Skeletal muscle satellite cell (primary cell): ENCODE data around the gene MRGPRX2. TPM values are rescaled to one million over a fixed set of nuclear protein-coding genes. Genes with fewer than 3 reads are reported as not detected.
A peak's percentile ranks its signal among the peaks of the same experiment; 100 is the strongest.

ENCODE experiments used
- H3K27me3 ChIP-seq: 2 replicates; pipeline ENCODE4 v1.7.0; 2013; ENCODE audit warnings: low read length; ENCODE audit not compliant: control insufficient read depth, insufficient read depth
- H3K36me3 ChIP-seq: 2 replicates; pipeline ENCODE4 v1.7.0; 2013; ENCODE audit warnings: mild to moderate bottlenecking, control low read depth, low read length; ENCODE audit not compliant: insufficient read depth
- H3K4me1 ChIP-seq: 2 replicates; pipeline ENCODE4 v1.7.0; 2013; ENCODE audit warnings: low read length; ENCODE audit not compliant: control insufficient read depth, insufficient read depth
- H3K4me2 ChIP-seq: 2 replicates; pipeline ENCODE4 v1.7.0; 2013; ENCODE audit warnings: mild to moderate bottlenecking, low read length
- H3K4me3 ChIP-seq: 2 replicates; pipeline ENCODE4 v1.7.0; 2013; ENCODE audit warnings: low read length
- H3K9ac ChIP-seq: 2 replicates; pipeline ENCODE4 v1.7.0; 2013; ENCODE audit warnings: mild to moderate bottlenecking, low read depth, low read length, moderate library complexity
- H3K9me3 ChIP-seq: replicated peaks from 2 replicates; pipeline ENCODE4 v1.7.0; 2013; ENCODE audit warnings: mild to moderate bottlenecking, control low read depth, low read length
- total RNA-seq: library from RNA; depleted of rRNA; stranded (reverse); fragments of >200 nt; gene quantifications from 2 replicates; pipeline ENCODE4 v1.2.3, GENCODE V29; 2012; rRNA removed

MRGPRX2 gene
- not detected in 2 replicates for total RNA-seq

DNA sequence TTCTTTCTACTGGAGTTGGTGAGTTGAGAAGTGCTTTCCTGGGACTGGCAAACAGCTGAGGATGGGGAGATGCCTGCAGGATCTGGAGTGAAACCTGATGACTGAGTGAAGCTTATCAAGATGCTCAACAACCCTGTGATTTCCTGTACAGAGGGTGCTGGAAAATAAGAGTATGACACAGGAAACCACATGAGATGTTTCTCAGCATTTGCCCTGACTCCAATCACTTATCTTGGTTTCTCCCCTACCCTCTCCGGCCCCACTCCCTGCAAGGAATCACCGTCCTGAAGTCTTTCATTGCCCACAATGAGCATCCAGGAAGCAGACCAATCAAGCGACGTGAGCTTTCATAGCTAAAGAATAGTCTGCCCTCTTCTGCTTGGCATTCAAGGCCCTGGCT, at the start of gene MRGPRX2:
MRGPRX2 (minus strand) TSS at position 89 of the 400 bp plus-strand sequence. CDS start 4,315 bp downstream, outside the sequence.
- no peaks in the 10 kb centered on the region for H3K9me3 ChIP-seq
- H3K4me3 ChIP-seq = no peak within 1 kb of the TSS
- no peaks in the 10 kb centered on the region for H3K4me1 ChIP-seq
- H3K36me3 ChIP-seq = no peaks in the 10 kb centered on the region
- no peak within 1 kb of the TSS for H3K9ac ChIP-seq
- H3K4me2 ChIP-seq = no peak within 1 kb of the TSS
- H3K27me3 ChIP-seq = peaks cover 66% of the 10 kb centered on the region

DNA sequence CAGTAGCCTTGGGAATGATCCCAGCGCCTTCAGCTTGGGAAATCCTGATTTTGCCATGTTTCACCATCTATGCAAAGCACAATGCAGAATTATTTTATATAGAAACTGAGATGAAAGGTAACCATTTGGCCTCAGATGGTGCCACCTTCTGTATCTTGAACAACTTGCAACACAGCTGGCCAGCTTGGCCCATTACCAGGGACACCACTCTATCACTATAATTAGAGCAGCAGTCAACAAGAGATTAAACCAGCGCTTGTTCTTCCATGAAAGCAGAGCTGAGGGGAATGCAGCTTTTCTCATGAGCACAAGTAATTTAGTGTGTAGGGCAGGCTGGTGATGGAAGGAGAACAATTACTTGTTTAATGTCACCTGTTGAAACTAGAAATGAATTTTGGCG, 49.8 kb upstream of the MRGPRX2 start:
- H3K27me3 ChIP-seq = peaks cover 72% of the 10 kb centered on the region
- H3K4me2 ChIP-seq = no peak overlapping the region
- no peak overlapping the region for H3K9ac ChIP-seq
- H3K4me3 ChIP-seq = no peak overlapping the region
- no peaks in the 10 kb centered on the region for H3K4me1 ChIP-seq
- H3K9me3 ChIP-seq = no peaks in the 10 kb centered on the region
- no peaks in the 10 kb centered on the region for H3K36me3 ChIP-seq

DNA sequence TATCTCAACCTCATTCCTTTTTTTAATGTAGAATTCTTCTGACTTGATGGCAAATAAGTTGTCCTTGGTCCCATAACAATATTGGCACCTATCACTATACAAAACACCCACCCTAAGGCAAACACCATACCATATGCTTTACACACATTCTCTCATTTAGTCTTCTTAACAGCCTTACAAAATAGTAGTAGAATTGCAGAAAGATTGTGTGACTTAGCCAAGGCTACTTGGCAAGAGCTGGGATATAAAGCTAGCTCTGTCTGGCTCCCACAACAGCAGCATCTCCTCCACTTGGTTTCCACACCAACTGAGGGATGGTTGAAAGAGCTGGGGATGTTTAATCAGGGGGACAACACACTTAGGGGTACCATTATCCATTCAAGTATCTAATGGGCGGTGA, 46.6 kb upstream of the MRGPRX2 start:
- H3K4me3 ChIP-seq = no peak overlapping the region
- no peaks in the 10 kb centered on the region for H3K9me3 ChIP-seq
- H3K9ac ChIP-seq = no peak overlapping the region
- H3K4me1 ChIP-seq = peaks cover 8% of the 10 kb centered on the region
- no peak overlapping the region for H3K4me2 ChIP-seq
- peaks cover 71% of the 10 kb centered on the region for H3K27me3 ChIP-seq
- H3K36me3 ChIP-seq = no peaks in the 10 kb centered on the region

DNA sequence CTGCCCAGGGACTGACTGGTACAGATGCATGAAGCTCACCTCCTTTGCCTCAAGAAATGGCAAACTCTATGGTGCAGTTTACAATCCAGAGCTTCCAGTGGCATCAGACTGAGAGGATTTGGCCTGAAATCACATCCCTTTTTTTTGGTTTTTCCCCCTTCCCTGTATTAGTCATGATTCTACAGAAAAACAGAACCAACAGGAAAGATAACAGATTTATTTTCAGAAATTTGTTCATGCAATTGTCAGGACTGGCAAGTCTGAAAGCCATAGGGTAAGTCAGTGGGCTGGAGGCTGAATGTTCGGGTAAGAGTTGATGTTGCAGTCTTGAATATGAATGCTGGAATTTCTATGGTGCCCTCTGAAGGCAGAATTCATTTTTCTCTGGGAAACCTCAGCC, 44.5 kb upstream of the MRGPRX2 start:
- Histone ChIP-seq H3K9me3 (no peaks in the 10 kb centered on the region), H3K4me2 (no peak overlapping the region), H3K4me3 (no peak overlapping the region), H3K36me3 (no peaks in the 10 kb centered on the region), H3K4me1 (peaks cover 14% of the 10 kb centered on the region), H3K9ac (no peak overlapping the region), H3K27me3 (peaks cover 66% of the 10 kb centered on the region)

DNA sequence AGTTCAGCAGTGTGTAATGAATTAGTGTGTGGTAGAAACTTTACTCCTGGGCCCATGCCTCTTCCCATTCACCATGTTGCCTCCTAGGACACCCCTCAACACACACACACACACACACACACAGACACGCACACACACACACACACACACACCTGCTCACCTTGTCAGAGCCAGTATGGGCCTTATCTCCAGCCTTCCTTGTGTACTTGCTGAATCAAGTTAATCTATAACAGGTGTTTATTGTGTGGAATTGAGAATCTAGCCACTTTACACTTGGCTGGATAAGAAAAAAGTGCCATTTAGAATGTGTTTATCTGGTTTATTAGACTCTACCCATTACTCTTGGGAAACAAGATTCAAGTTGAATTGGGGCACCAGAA, 42.0 kb upstream of the MRGPRX2 start:
- Histone ChIP-seq H3K4me2 (no peak overlapping the region), H3K9ac (no peak overlapping the region), H3K4me1 (peaks cover 14% of the 10 kb centered on the region), H3K4me3 (no peak overlapping the region), H3K36me3 (no peaks in the 10 kb centered on the region), H3K9me3 (no peaks in the 10 kb centered on the region), H3K27me3 (peaks cover 71% of the 10 kb centered on the region)

DNA sequence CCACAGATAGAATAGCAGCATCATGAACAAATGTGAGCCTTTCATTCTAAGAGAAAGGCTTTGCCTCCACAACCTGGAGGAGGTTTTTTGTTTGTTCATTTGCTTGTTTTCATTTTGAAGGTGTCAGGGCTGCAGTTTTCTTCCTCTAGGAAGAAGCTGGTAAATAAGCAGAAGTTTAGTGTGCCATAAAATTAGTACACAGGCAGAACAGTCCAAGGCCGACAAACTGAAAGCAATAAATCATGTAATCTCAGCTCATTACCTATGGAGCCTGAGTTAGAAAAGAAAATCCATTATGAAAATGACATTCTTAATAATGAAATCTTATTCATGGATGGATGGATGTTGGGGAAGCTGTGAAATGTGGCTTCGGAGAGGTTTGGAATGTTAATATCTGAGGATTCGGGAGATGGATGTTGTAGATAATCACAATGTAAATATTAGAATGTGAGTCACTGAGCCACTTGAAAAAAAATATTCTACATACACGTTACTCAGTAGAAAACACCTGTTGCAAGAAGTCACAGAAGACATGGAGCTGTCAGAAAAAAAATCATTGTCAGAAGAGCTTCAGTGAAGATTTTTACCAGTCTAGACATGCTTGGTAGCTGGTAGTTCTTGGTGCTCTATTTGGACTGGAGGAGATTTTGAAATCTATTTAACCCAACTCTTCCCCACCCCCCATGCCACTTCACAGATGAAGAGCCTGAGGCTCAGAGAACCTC, 41.4 kb upstream of the MRGPRX2 start:
- Histone ChIP-seq H3K9ac (no peak overlapping the region), H3K36me3 (no peaks in the 10 kb centered on the region), H3K4me2 (peak overlapping the region; percentile 19), H3K4me3 (no peak overlapping the region), H3K27me3 (peaks cover 77% of the 10 kb centered on the region), H3K4me1 (peaks cover 14% of the 10 kb centered on the region), H3K9me3 (no peaks in the 10 kb centered on the region)

DNA sequence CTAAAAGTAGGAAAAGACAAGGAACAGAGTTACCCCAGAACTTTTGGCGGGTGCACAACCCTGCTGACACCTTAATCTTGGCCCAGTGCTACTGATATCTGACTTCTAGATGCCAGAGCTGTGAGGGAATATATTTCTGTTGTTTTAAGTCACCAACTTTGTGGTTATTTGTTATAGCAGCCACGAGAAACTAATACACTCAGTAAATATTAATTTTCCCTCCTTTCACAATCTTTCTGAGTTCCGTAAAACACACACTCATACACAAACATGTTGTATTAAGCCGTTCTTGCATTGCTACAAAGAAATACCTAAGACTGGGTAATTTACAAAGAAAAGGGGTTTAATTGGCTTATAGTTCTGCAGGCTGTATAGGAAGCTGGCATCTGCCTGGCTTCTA, 40.4 kb upstream of the MRGPRX2 start:
- Histone ChIP-seq H3K27me3 (peaks cover 78% of the 10 kb centered on the region), H3K9ac (no peak overlapping the region), H3K4me1 (peaks cover 14% of the 10 kb centered on the region), H3K36me3 (no peaks in the 10 kb centered on the region), H3K4me3 (no peak overlapping the region), H3K4me2 (no peak overlapping the region), H3K9me3 (no peaks in the 10 kb centered on the region)

DNA sequence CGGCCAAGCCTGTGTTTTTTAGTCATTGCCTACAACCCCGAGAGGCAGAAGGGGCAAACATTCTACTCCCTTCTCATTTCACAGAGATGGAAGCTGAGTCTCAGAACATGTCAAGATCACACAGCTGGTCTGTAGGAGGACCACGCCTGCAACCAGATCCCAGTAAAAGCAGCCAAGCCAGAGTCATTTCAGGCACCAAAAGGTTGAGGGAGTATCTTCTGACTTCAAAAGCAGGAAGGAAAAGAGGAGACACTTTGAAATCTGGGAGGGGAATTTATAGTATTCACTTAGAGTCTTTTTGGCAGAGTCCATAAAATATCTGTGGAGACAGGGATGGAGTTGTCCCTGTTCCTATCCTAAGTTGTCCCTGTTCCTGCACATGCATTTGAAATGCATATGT, 38.6 kb upstream of the MRGPRX2 start:
- Histone ChIP-seq H3K4me2 (no peak overlapping the region), H3K9me3 (no peaks in the 10 kb centered on the region), H3K4me1 (peaks cover 17% of the 10 kb centered on the region), H3K4me3 (no peak overlapping the region), H3K36me3 (no peaks in the 10 kb centered on the region), H3K9ac (no peak overlapping the region), H3K27me3 (peaks cover 62% of the 10 kb centered on the region)

DNA sequence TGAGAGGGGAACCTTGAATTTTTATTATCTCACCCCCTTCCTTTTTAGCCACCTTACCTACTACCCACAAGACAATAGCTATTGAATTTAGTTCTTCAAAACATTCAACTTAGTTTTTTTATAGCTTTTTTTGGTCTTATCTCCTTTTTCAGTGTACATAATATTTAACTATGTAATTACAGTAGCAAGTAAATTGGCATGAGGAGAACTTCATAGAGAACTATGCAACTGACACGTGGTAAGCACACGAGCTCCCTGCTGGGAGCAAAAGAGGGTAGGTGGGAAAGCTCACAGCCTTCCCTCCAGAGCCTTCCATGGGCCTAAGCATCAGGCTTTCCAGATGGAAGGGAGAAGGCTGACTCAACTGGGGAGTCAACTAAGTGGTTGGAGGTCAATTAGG, 34.3 kb upstream of the MRGPRX2 start:
- H3K9me3 ChIP-seq = no peaks in the 10 kb centered on the region
- H3K9ac ChIP-seq = no peak overlapping the region
- no peaks in the 10 kb centered on the region for H3K36me3 ChIP-seq
- H3K27me3 ChIP-seq = peaks cover 35% of the 10 kb centered on the region
- H3K4me3 ChIP-seq = no peak overlapping the region
- H3K4me1 ChIP-seq = peaks cover 7% of the 10 kb centered on the region
- no peak overlapping the region for H3K4me2 ChIP-seq

DNA sequence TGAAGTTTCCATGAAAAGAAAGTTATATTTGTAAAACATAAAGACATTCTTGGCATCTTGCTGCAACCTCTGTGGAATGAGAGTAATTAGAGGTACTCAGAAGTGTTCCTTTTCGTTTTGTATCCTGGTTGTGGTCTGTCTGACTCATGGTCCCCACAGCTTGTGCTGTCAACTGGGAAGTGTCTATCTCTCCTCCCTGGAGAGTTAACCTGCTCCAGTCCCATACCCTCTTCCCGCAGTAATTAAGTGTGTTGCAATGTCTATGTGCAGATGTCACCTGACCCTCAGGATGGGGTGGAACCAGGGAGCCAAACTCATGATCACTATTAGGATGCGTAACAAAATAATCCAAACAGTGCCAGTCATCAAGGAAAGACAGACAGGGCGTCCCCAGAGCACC, 33.5 kb upstream of the MRGPRX2 start:
- peak overlapping the region; percentile 38 for H3K4me2 ChIP-seq
- H3K27me3 ChIP-seq = peaks cover 26% of the 10 kb centered on the region
- H3K4me3 ChIP-seq = no peak overlapping the region
- H3K4me1 ChIP-seq = peaks cover 7% of the 10 kb centered on the region
- H3K9ac ChIP-seq = no peak overlapping the region
- no peaks in the 10 kb centered on the region for H3K9me3 ChIP-seq
- no peaks in the 10 kb centered on the region for H3K36me3 ChIP-seq

DNA sequence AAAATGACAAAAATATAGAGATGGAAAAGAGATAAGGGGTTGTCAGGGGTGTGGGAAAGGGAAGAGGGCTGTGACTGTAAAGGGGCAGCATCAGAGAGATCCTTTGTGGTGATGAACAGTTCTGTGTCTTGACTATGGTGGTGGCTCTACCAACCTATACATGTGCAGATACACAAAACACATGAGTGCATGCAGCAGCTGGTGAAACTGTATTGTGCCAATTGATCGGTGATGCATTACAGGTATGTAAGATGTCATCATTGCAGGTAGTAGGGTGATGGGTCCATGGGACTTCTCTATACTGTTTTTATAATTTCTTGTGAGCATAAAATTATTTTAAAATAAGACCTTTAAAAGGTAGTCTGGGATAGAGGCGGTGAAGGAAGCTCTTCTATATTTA, 32.3 kb upstream of the MRGPRX2 start:
- H3K9ac ChIP-seq = no peak overlapping the region
- H3K36me3 ChIP-seq = no peaks in the 10 kb centered on the region
- no peak overlapping the region for H3K4me2 ChIP-seq
- no peaks in the 10 kb centered on the region for H3K9me3 ChIP-seq
- peaks cover 13% of the 10 kb centered on the region for H3K4me1 ChIP-seq
- H3K4me3 ChIP-seq = no peak overlapping the region
- peaks cover 20% of the 10 kb centered on the region for H3K27me3 ChIP-seq

DNA sequence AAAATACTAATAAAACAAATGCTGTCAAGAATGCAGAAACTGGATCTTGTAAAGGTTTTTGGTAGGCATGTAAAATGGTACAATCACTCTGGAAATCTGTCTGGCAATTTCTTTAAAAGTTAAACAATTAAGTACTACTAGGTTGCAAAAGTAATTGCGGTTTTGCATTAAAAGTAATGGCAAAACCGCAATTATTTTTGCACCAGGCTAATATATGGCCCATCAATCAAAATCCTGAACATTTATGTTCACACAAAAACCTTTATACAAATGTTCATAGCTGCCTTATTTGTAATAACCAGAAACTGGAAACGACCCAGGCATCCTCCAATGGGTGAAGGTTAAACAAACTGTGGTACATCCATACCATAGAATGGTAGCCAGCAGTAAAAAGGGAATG, 31.8 kb upstream of the MRGPRX2 start:
- no peaks in the 10 kb centered on the region for H3K36me3 ChIP-seq
- no peak overlapping the region for H3K4me2 ChIP-seq
- no peak overlapping the region for H3K4me3 ChIP-seq
- H3K9me3 ChIP-seq = no peaks in the 10 kb centered on the region
- peaks cover 15% of the 10 kb centered on the region for H3K27me3 ChIP-seq
- no peak overlapping the region for H3K9ac ChIP-seq
- peaks cover 18% of the 10 kb centered on the region for H3K4me1 ChIP-seq
